Breast epithelium (tissue), 3 donors: ENCODE data around the gene IGDCC3.

Experiments used
- CTCF ChIP-seq, 3 donors: fragments of 450-650 bp; IDR thresholded peaks; one replicate each; pipeline ENCODE4 v1.5.1; 2016 to 2017; ENCODE audit warnings: antibody characterized with exemption in 3 of 3, mild to moderate bottlenecking in 3 of 3, moderate library complexity in 3 of 3
- POLR2A ChIP-seq: fragments of 450-650 bp; IDR thresholded peaks from one replicate; pipeline ENCODE4 v1.6.1; 2016; ENCODE audit warnings: antibody characterized with exemption, mild to moderate bottlenecking, moderate library complexity
- POLR2AphosphoS5 ChIP-seq, 3 donors: sonication (generic); formaldehyde crosslinking; IDR thresholded peaks; one replicate each; pipeline ENCODE4 v1.6.1; 2017; ENCODE audit warnings: antibody characterized with exemption in 3 of 3

- TF ChIP-seq POLR2AphosphoS5 (IDR thresholded peaks at IDR 0.05) (no peak), CTCF (IDR thresholded peaks at IDR 0.05) (no peak), POLR2A (no peak)
Measured at GRCh38 chr15:65390447-65390846, 12.6 kb upstream of the IGDCC3 start.
